ENCODE data around the gene LAMA2. TPM values are rescaled to one million over a fixed set of nuclear protein-coding genes. Genes with fewer than 3 reads are reported as not detected.

LAMA2 gene
- total RNA-seq, 1 experiment from 2014 or later = 0.02 TPM

- H3K27me3 Mint-ChIP-seq (ENCODE audit: insufficient read depth, unreplicated experiment) = peaks cover 3% of the 10 kb centered on the region
- no peaks in the 10 kb centered on the region for H3K36me3 ChIP-seq (ENCODE audit: control insufficient read depth, insufficient read depth, low read length)
- H3K4me3 ChIP-seq (ENCODE audit: low read depth, low read length) = no peak overlapping the region
- H3K4me1 ChIP-seq = no peaks in the 10 kb centered on the region
- H3K27me3 ChIP-seq (replicated peaks; ENCODE audit: control insufficient read depth, insufficient read depth, low read length) = no peaks in the 10 kb centered on the region
- ChIA-PET POLR2A (no interaction called here), CTCF (no interaction called here)
- no peak overlapping the region for H3K27ac Mint-ChIP-seq (ENCODE audit: unreplicated experiment)
- no peak overlapping the region for H3K4me3 Mint-ChIP-seq (ENCODE audit: unreplicated experiment)
- BruUV-seq (replicated peaks) = no TSS peak
- DNase-seq = no peak
- TF ChIP-seq, protein P1, sequence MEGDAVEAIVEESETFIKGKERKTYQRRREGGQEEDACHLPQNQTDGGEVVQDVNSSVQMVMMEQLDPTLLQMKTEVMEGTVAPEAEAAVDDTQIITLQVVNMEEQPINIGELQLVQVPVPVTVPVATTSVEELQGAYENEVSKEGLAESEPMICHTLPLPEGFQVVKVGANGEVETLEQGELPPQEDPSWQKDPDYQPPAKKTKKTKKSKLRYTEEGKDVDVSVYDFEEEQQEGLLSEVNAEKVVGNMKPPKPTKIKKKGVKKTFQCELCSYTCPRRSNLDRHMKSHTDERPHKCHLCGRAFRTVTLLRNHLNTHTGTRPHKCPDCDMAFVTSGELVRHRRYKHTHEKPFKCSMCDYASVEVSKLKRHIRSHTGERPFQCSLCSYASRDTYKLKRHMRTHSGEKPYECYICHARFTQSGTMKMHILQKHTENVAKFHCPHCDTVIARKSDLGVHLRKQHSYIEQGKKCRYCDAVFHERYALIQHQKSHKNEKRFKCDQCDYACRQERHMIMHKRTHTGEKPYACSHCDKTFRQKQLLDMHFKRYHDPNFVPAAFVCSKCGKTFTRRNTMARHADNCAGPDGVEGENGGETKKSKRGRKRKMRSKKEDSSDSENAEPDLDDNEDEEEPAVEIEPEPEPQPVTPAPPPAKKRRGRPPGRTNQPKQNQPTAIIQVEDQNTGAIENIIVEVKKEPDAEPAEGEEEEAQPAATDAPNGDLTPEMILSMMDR (IDR thresholded peaks at IDR 0.05; ENCODE audit: insufficient read depth in 1 of 2, low read depth in 1 of 2, low read length in 1 of 2, severe bottlenecking in 1 of 2, unreplicated experiment in 1 of 2) = no peak
- no peaks in the 10 kb centered on the region for H3K4me1 Mint-ChIP-seq (ENCODE audit: low read depth, unreplicated experiment)
- no peaks in the 10 kb centered on the region for H3K9me3 ChIP-seq
- no peaks in the 10 kb centered on the region for H3K36me3 Mint-ChIP-seq (ENCODE audit: insufficient read depth, unreplicated experiment)
- intact Hi-C loops (cut with micrococcal nuclease; ENCODE audit: unreplicated experiment) = no loop called here
- no peaks in the 10 kb centered on the region for H3K9me3 Mint-ChIP-seq (ENCODE audit: unreplicated experiment)
These were observed 468.9 kb downstream of the LAMA2 start for GRCh38 chr6:129351807-129352206.

GRCh38 chr6:129353067-129353466, 470.1 kb downstream of the LAMA2 start:
- no peaks in the 10 kb centered on the region for H3K9me3 Mint-ChIP-seq (ENCODE audit: unreplicated experiment)
- H3K4me1 ChIP-seq = no peaks in the 10 kb centered on the region
- H3K4me3 ChIP-seq (ENCODE audit: low read depth, low read length) = no peak overlapping the region
- TF ChIP-seq, protein P1 (IDR thresholded peaks at IDR 0.05; ENCODE audit: insufficient read depth in 1 of 2, low read depth in 1 of 2, low read length in 1 of 2, severe bottlenecking in 1 of 2, unreplicated experiment in 1 of 2) = no peak
- no peaks in the 10 kb centered on the region for H3K36me3 ChIP-seq (ENCODE audit: control insufficient read depth, insufficient read depth, low read length)
- no peaks in the 10 kb centered on the region for H3K4me1 Mint-ChIP-seq (ENCODE audit: low read depth, unreplicated experiment)
- CTCF ChIA-PET = no interaction called here
- POLR2A ChIA-PET = no interaction called here
- intact Hi-C loops (cut with micrococcal nuclease; ENCODE audit: unreplicated experiment) = no loop called here
- BruUV-seq (replicated peaks) = no TSS peak
- H3K4me3 Mint-ChIP-seq (ENCODE audit: unreplicated experiment) = no peak overlapping the region
- H3K27ac Mint-ChIP-seq (ENCODE audit: unreplicated experiment) = no peak overlapping the region
- no peaks in the 10 kb centered on the region for H3K27me3 ChIP-seq (replicated peaks; ENCODE audit: control insufficient read depth, insufficient read depth, low read length)
- no peaks in the 10 kb centered on the region for H3K9me3 ChIP-seq
- no peak for DNase-seq
- no peaks in the 10 kb centered on the region for H3K36me3 Mint-ChIP-seq (ENCODE audit: insufficient read depth, unreplicated experiment)
- H3K27me3 Mint-ChIP-seq (ENCODE audit: insufficient read depth, unreplicated experiment) = no peaks in the 10 kb centered on the region

GRCh38 chr6:129356129-129356528, 473.2 kb downstream of the LAMA2 start:
- H3K9me3 ChIP-seq = no peaks in the 10 kb centered on the region
- no peaks in the 10 kb centered on the region for H3K9me3 Mint-ChIP-seq (ENCODE audit: unreplicated experiment)
- no peaks in the 10 kb centered on the region for H3K4me1 ChIP-seq
- BruUV-seq (replicated peaks) = no TSS peak
- DNase-seq = no peak
- POLR2A ChIA-PET = no interaction called here
- H3K36me3 Mint-ChIP-seq (ENCODE audit: insufficient read depth, unreplicated experiment) = no peaks in the 10 kb centered on the region
- H3K27ac Mint-ChIP-seq (ENCODE audit: unreplicated experiment) = no peak overlapping the region
- no peaks in the 10 kb centered on the region for H3K27me3 ChIP-seq (replicated peaks; ENCODE audit: control insufficient read depth, insufficient read depth, low read length)
- TF ChIP-seq, protein P1 (IDR thresholded peaks at IDR 0.05; ENCODE audit: insufficient read depth in 1 of 2, low read depth in 1 of 2, low read length in 1 of 2, severe bottlenecking in 1 of 2, unreplicated experiment in 1 of 2) = no peak
- intact Hi-C loops (cut with micrococcal nuclease; ENCODE audit: unreplicated experiment) = no loop called here
- no peak overlapping the region for H3K4me3 Mint-ChIP-seq (ENCODE audit: unreplicated experiment)
- H3K4me1 Mint-ChIP-seq (ENCODE audit: low read depth, unreplicated experiment) = no peaks in the 10 kb centered on the region
- no peak overlapping the region for H3K4me3 ChIP-seq (ENCODE audit: low read depth, low read length)
- H3K27me3 Mint-ChIP-seq (ENCODE audit: insufficient read depth, unreplicated experiment) = no peaks in the 10 kb centered on the region
- H3K36me3 ChIP-seq (ENCODE audit: control insufficient read depth, insufficient read depth, low read length) = no peaks in the 10 kb centered on the region
- CTCF ChIA-PET = no interaction called here
